ENCODE measurements around the gene HCK. TPM values are rescaled to one million over a fixed set of nuclear protein-coding genes. Genes with fewer than 3 reads are reported as not detected.

Gene HCK
- total RNA-seq, 1 donor: 0.36 TPM

DNA sequence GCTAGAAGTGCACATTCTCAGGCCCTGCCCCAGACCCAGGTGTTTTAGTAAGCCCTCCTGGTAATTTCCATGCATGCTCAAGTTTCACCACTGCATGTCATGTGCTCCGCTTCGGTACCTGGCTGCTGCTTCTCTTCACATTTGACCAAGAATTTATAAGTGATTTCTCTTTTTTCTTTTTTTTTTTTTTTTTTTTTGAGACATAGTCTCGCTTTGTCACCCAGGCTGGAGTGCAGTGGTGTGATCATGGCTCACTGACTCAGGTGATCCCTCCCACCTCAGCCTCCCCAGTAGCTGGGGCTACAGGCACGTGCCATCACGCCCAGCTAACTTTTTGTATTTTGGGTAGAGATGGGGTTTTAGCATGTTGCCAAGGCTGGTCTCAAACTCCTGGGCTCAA is 73.5 kb downstream of the HCK start:
- Histone ChIP-seq H3K79me2 (ENCODE audit: insufficient read depth, low read length) (peaks cover 70% of the 10 kb centered on the region), H4K20me1 (ENCODE audit: insufficient read depth, low read length) (peaks cover 49% of the 10 kb centered on the region)
- TF ChIP-seq, protein P1, sequence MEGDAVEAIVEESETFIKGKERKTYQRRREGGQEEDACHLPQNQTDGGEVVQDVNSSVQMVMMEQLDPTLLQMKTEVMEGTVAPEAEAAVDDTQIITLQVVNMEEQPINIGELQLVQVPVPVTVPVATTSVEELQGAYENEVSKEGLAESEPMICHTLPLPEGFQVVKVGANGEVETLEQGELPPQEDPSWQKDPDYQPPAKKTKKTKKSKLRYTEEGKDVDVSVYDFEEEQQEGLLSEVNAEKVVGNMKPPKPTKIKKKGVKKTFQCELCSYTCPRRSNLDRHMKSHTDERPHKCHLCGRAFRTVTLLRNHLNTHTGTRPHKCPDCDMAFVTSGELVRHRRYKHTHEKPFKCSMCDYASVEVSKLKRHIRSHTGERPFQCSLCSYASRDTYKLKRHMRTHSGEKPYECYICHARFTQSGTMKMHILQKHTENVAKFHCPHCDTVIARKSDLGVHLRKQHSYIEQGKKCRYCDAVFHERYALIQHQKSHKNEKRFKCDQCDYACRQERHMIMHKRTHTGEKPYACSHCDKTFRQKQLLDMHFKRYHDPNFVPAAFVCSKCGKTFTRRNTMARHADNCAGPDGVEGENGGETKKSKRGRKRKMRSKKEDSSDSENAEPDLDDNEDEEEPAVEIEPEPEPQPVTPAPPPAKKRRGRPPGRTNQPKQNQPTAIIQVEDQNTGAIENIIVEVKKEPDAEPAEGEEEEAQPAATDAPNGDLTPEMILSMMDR (IDR thresholded peaks at IDR 0.05; ENCODE audit: extremely low read depth, low read depth, low read length): no peak

DNA sequence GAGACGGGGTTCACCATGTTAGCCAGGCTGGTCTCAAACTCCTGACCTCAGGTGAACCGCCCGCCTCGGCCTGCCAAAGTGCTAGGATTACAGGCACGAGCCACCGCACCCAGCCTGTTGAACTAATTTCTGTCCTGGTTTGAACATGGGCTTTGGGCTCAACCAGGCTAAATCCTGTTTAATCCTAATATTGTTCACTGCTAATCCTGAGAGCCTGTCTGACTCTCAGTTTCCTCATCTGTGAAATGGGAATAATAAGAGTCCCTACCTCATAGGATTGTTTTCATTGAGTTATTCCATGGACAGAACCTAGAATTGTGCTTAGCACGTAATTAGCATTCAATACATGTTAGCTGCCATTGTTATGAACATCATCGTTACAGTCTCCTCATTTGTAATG is 74.9 kb downstream of the HCK start:
- Histone ChIP-seq H3K79me2 (ENCODE audit: insufficient read depth, low read length) (peaks cover 80% of the 10 kb centered on the region), H3K4me3 (ENCODE audit: insufficient read depth, low read length) (no peak overlapping the region)
- TF ChIP-seq, protein P1 (IDR thresholded peaks at IDR 0.05; ENCODE audit: extremely low read depth, low read depth, low read length): no peak

More for the DNA sequence above, 73.5 kb downstream of the HCK start:
- no peak overlapping the region for H3K27ac ChIP-seq (ENCODE audit: low read depth, low read length)
- H3K4me3 ChIP-seq (ENCODE audit: insufficient read depth, low read length): no peak overlapping the region
- H3K4me1 ChIP-seq (ENCODE audit: insufficient read depth, low read length): no peaks in the 10 kb centered on the region
- no peak overlapping the region for H2AFZ ChIP-seq (ENCODE audit: low read length)
- H3K36me3 ChIP-seq (ENCODE audit: insufficient read depth, low read length): peaks cover 7% of the 10 kb centered on the region
- H3K9me3 ChIP-seq (ENCODE audit: low read depth, low read length): no peaks in the 10 kb centered on the region
- DNase-seq (ENCODE audit: insufficient read length, low spot score, missing footprints): no peak
- H3K27me3 ChIP-seq (ENCODE audit: insufficient read depth, low read length): no peaks in the 10 kb centered on the region
- no peak overlapping the region for H3K4me2 ChIP-seq (ENCODE audit: insufficient read depth, low read length)

DNA sequence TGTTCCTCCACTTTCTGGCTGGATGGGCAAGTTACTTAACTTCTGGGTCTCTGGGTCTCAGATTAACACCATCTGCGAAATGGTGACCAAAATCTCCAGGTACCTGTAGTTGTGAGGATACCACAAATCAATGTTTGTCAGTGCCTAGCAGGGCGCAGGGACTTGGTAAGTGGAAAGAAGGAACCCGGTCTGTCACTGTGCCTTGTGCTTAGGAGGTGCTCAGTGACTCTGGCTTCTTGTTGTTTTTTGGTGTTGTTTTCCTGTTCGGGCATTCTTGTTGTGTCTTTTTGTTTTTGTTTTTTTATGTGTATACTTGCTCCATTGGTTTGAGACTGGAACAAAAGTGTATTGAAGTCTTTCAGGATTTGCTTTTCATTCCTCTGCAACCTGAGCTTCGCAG is 75.3 kb downstream of the HCK start:
- H3K9me3 ChIP-seq (ENCODE audit: low read depth, low read length): no peaks in the 10 kb centered on the region
- H3K4me3 ChIP-seq (ENCODE audit: insufficient read depth, low read length): no peak overlapping the region
- no peak overlapping the region for H2AFZ ChIP-seq (ENCODE audit: low read length)
- peaks cover 60% of the 10 kb centered on the region for H4K20me1 ChIP-seq (ENCODE audit: insufficient read depth, low read length)
- no peak overlapping the region for H3K27ac ChIP-seq (ENCODE audit: low read depth, low read length)
- no peak overlapping the region for H3K4me2 ChIP-seq (ENCODE audit: insufficient read depth, low read length)
- TF ChIP-seq, protein P1 (IDR thresholded peaks at IDR 0.05; ENCODE audit: extremely low read depth, low read depth, low read length): no peak
- H3K79me2 ChIP-seq (ENCODE audit: insufficient read depth, low read length): peaks cover 84% of the 10 kb centered on the region
- DNase-seq (ENCODE audit: insufficient read length, low spot score, missing footprints): no peak
- H3K36me3 ChIP-seq (ENCODE audit: insufficient read depth, low read length): peaks cover 7% of the 10 kb centered on the region
- H3K4me1 ChIP-seq (ENCODE audit: insufficient read depth, low read length): no peaks in the 10 kb centered on the region
- no peaks in the 10 kb centered on the region for H3K27me3 ChIP-seq (ENCODE audit: insufficient read depth, low read length)

More for the DNA sequence above, 74.9 kb downstream of the HCK start:
- peaks cover 57% of the 10 kb centered on the region for H4K20me1 ChIP-seq (ENCODE audit: insufficient read depth, low read length)
- no peak for DNase-seq (ENCODE audit: insufficient read length, low spot score, missing footprints)
- H3K27me3 ChIP-seq (ENCODE audit: insufficient read depth, low read length): no peaks in the 10 kb centered on the region
- peaks cover 7% of the 10 kb centered on the region for H3K36me3 ChIP-seq (ENCODE audit: insufficient read depth, low read length)
- no peak overlapping the region for H3K4me2 ChIP-seq (ENCODE audit: insufficient read depth, low read length)
- no peaks in the 10 kb centered on the region for H3K9me3 ChIP-seq (ENCODE audit: low read depth, low read length)
- no peak overlapping the region for H2AFZ ChIP-seq (ENCODE audit: low read length)
- H3K4me1 ChIP-seq (ENCODE audit: insufficient read depth, low read length): no peaks in the 10 kb centered on the region
- no peak overlapping the region for H3K27ac ChIP-seq (ENCODE audit: low read depth, low read length)

DNA sequence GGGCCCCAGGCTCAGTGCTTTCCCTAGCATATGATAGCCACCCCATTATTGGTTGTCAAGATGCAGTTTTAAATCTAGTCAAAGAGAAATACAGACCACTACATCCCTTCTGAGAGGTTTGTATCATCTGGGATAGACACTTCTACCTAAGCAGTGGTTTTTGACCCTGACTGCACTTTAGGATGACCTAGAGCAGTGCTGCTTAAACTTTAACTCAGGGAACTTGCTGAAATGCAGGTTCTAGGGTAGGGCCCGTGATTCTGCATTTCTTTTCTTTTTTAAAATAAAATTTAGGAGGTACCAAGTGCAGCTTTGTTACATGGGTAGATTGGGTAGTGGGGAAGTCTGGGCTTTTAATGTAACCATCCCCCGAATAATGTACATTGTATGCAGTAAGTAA is 76.1 kb downstream of the HCK start:
- peaks cover 67% of the 10 kb centered on the region for H4K20me1 ChIP-seq (ENCODE audit: insufficient read depth, low read length)
- H3K79me2 ChIP-seq (ENCODE audit: insufficient read depth, low read length): peaks cover 92% of the 10 kb centered on the region
- no peaks in the 10 kb centered on the region for H3K4me1 ChIP-seq (ENCODE audit: insufficient read depth, low read length)

More for the DNA sequence above, 76.1 kb downstream of the HCK start:
- Histone ChIP-seq H3K36me3 (ENCODE audit: insufficient read depth, low read length) (peaks cover 7% of the 10 kb centered on the region), H3K27ac (ENCODE audit: low read depth, low read length) (no peak overlapping the region), H3K27me3 (ENCODE audit: insufficient read depth, low read length) (no peaks in the 10 kb centered on the region), H3K9me3 (ENCODE audit: low read depth, low read length) (no peaks in the 10 kb centered on the region), H3K4me2 (ENCODE audit: insufficient read depth, low read length) (no peak overlapping the region), H3K4me3 (ENCODE audit: insufficient read depth, low read length) (no peak overlapping the region), H2AFZ (ENCODE audit: low read length) (no peak overlapping the region)
- DNase-seq (ENCODE audit: insufficient read length, low spot score, missing footprints): no peak
- TF ChIP-seq, protein P1 (IDR thresholded peaks at IDR 0.05; ENCODE audit: extremely low read depth, low read depth, low read length): no peak
